ENCODE measurements around the gene ITGA2. TPM values are rescaled to one million over a fixed set of nuclear protein-coding genes. Genes with fewer than 3 reads are reported as not detected.

The ITGA2 gene
- total and polyA plus RNA-seq, 2 donors (not counting 1 experiment from before 2014, with no cell fraction given): not detected

DNA sequence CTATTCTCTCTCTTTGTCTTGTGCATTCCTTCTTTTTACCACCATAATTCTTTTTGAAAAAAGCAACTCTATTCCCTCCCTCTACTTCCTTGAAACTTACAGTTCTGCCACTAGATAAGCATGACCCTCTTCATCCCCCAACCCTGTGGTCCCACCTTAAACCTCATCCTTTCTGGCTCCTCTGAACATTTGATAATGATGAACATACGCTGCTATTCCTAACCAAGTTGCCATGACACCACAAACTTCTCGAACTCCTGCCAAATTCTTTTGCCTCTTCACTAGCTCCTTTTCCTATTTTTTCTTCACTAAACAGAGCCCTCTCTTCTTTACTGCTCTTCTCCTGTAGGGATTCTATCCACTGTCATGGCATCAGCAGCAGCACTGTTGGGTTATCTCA, 63.3 kb downstream of the ITGA2 start:
- TF ChIP-seq, protein P1, sequence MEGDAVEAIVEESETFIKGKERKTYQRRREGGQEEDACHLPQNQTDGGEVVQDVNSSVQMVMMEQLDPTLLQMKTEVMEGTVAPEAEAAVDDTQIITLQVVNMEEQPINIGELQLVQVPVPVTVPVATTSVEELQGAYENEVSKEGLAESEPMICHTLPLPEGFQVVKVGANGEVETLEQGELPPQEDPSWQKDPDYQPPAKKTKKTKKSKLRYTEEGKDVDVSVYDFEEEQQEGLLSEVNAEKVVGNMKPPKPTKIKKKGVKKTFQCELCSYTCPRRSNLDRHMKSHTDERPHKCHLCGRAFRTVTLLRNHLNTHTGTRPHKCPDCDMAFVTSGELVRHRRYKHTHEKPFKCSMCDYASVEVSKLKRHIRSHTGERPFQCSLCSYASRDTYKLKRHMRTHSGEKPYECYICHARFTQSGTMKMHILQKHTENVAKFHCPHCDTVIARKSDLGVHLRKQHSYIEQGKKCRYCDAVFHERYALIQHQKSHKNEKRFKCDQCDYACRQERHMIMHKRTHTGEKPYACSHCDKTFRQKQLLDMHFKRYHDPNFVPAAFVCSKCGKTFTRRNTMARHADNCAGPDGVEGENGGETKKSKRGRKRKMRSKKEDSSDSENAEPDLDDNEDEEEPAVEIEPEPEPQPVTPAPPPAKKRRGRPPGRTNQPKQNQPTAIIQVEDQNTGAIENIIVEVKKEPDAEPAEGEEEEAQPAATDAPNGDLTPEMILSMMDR (IDR thresholded peaks at IDR 0.05): no peak
- TF ChIP-seq EZH2 (IDR thresholded peaks at IDR 0.05; ENCODE audit: borderline replicate concordance, insufficient read depth, low read depth, low read length, poor library complexity, severe bottlenecking): no peak
- Histone ChIP-seq H3K27me3 (replicated peaks in 1 of 4; ENCODE audit: control extremely low read depth in 1 of 4, control insufficient read depth in 3 of 4, insufficient read depth in 4 of 4, low read length in 3 of 4) (peaks cover 0 to 4% (median 0%) of the 10 kb centered on the region in 4 experiments), H3K4me1 (ENCODE audit: control insufficient read depth in 2 of 2, insufficient read depth in 2 of 2, low read length in 2 of 2) (no peaks in the 10 kb centered on the region), H3K9ac (ENCODE audit: low read length) (no peak overlapping the region), H3K79me2 (ENCODE audit: control insufficient read depth, insufficient read depth, low read length) (no peaks in the 10 kb centered on the region), H3K9me3 (ENCODE audit: control extremely low read depth in 1 of 3, control insufficient read depth in 2 of 3, insufficient read depth in 1 of 3, low read length in 2 of 3) (no peaks in the 10 kb centered on the region), H4K20me1 (ENCODE audit: control insufficient read depth, insufficient read depth, low read length, poor library complexity, severe bottlenecking) (no peaks in the 10 kb centered on the region), H3K4me2 (replicated peaks; ENCODE audit: low read depth, low read length, poor library complexity, severe bottlenecking) (no peak overlapping the region), H3K4me3 (ENCODE audit: control extremely low read depth in 1 of 5, extremely low read depth in 1 of 5, insufficient read depth in 1 of 5, low read depth in 2 of 5, low read length in 4 of 5) (no peak overlapping the region), H3K36me3 (replicated peaks in 1 of 2; ENCODE audit: control extremely low read depth in 1 of 2, control insufficient read depth in 1 of 2, extremely low read depth in 1 of 2, insufficient read depth in 2 of 2, low read length in 1 of 2) (no peaks in the 10 kb centered on the region), H3K27ac (ENCODE audit: low read length in 2 of 2) (no peak overlapping the region), H2AFZ (ENCODE audit: insufficient read depth, low read depth, low read length, poor library complexity, severe bottlenecking) (no peak overlapping the region)
- Mint-ChIP-seq H3K27ac (no peak overlapping the region), H3K4me1 (no peaks in the 10 kb centered on the region), H3K27me3 (peaks cover 15% of the 10 kb centered on the region), H3K9me3 (ENCODE audit: insufficient read depth) (no peaks in the 10 kb centered on the region), H3K4me3 (no peak overlapping the region)
- WGBS (ENCODE audit: insufficient coverage): 95% methylated on average over 2 of the region's 2 CpGs
- ATAC-seq (ENCODE audit: low read depth) (no peak), DNase-seq (no peak)
- ChIA-PET CTCF (no interaction called here), POLR2A (no interaction called here)
- intact Hi-C loops (cut with micrococcal nuclease): no loop called here

DNA sequence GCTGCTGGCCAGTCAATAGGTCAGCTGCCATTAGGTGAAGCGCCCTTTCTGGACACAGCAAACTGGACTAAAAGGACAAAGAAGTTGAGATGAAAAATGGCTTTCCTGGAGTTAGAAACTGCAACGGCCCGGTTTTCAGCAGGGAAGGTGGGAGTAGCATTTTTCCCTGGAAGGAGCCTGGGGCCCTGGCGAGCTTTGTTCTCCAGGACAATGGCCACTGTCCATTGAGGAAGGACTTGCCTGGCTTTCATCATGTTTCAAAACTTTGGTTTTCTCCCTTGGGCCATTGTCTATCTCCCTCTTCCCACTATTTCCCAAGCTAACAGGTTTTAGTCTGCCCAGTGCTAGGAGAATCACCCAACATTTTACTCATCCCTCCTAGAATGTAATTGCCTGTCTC, 64.2 kb downstream of the ITGA2 start:
- 88% methylated on average over 4 of the region's 4 CpGs for WGBS (ENCODE audit: insufficient coverage)
- Histone ChIP-seq H3K9me3 (ENCODE audit: control extremely low read depth in 1 of 3, control insufficient read depth in 2 of 3, insufficient read depth in 1 of 3, low read length in 2 of 3) (no peaks in the 10 kb centered on the region), H3K9ac (ENCODE audit: low read length) (no peak overlapping the region), H3K27ac (ENCODE audit: low read length in 2 of 2) (no peak overlapping the region), H2AFZ (ENCODE audit: insufficient read depth, low read depth, low read length, poor library complexity, severe bottlenecking) (no peak overlapping the region), H3K4me2 (replicated peaks; ENCODE audit: low read depth, low read length, poor library complexity, severe bottlenecking) (no peak overlapping the region), H3K36me3 (replicated peaks in 1 of 2; ENCODE audit: control extremely low read depth in 1 of 2, control insufficient read depth in 1 of 2, extremely low read depth in 1 of 2, insufficient read depth in 2 of 2, low read length in 1 of 2) (no peaks in the 10 kb centered on the region), H3K4me3 (ENCODE audit: control extremely low read depth in 1 of 5, extremely low read depth in 1 of 5, insufficient read depth in 1 of 5, low read depth in 2 of 5, low read length in 4 of 5) (no peak overlapping the region), H3K4me1 (ENCODE audit: control insufficient read depth in 2 of 2, insufficient read depth in 2 of 2, low read length in 2 of 2) (no peaks in the 10 kb centered on the region), H3K79me2 (ENCODE audit: control insufficient read depth, insufficient read depth, low read length) (no peaks in the 10 kb centered on the region), H3K27me3 (replicated peaks in 1 of 4; ENCODE audit: control extremely low read depth in 1 of 4, control insufficient read depth in 3 of 4, insufficient read depth in 4 of 4, low read length in 3 of 4) (peaks cover 0 to 4% (median 0%) of the 10 kb centered on the region in 4 experiments), H4K20me1 (ENCODE audit: control insufficient read depth, insufficient read depth, low read length, poor library complexity, severe bottlenecking) (no peaks in the 10 kb centered on the region)
- Mint-ChIP-seq H3K27ac (no peak overlapping the region), H3K4me1 (no peaks in the 10 kb centered on the region), H3K4me3 (no peak overlapping the region), H3K9me3 (ENCODE audit: insufficient read depth) (no peaks in the 10 kb centered on the region), H3K27me3 (peaks cover 12% of the 10 kb centered on the region)
- POLR2A ChIA-PET: no interaction called here
- TF ChIP-seq EZH2 (IDR thresholded peaks at IDR 0.05; ENCODE audit: borderline replicate concordance, insufficient read depth, low read depth, low read length, poor library complexity, severe bottlenecking): no peak
- TF ChIP-seq, protein P1 (IDR thresholded peaks at IDR 0.05): no peak
- CTCF ChIA-PET: no interaction called here
- DNase-seq (no peak), ATAC-seq (ENCODE audit: low read depth) (no peak)
- intact Hi-C loops (cut with micrococcal nuclease): no loop called here

Measured in B cell (primary cell).